ENCODE measurements around the gene AKAP9.
"Not testable (repeated sequence)": the region's sequence is repeated elsewhere in the genome, so short reads cannot be mapped to it uniquely, and the experiment has no call there.

AKAP9 gene

DNA sequence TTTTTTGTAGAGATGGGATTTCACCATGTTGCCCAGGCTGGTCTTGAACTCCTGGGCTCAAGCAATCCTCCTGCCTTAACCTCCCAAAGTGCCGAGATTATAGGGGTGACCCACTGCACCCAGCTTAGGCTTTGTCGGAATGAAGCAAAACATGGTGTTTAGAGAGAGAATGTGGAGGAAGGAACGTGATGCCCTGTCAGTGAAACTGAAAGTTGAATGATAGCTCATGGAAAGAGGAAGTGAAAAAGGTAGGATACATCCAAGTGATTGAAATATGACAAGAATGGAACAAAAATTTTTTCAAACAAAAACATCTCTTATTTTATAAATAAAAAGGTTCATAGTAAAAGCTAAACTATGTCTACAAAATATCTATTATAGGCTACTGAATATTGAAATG is 5.9 kb downstream of the AKAP9 start:
- DNase-seq (ENCODE audit: low read depth in 2 of 2): no peak

DNA sequence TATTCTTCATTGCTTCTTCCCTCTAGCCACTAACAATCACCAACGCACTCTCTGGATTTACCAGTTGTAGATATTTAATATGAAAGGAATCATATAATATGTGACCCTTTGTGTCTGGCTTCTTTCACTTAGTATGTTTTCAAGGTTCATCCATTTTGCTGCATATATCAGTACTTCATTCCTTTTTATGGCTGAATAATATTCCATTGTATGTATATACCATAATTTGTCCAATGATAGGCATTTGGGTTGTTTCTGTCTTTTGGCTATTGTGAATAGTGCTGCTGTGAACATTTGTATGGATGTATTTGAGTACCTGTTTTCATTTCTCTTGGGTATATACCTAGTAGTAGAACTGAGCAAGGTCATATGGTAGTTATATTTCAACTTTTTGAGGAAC is 7.3 kb downstream of the AKAP9 start:
- DNase-seq (ENCODE audit: low read depth in 2 of 2): no peak

DNA sequence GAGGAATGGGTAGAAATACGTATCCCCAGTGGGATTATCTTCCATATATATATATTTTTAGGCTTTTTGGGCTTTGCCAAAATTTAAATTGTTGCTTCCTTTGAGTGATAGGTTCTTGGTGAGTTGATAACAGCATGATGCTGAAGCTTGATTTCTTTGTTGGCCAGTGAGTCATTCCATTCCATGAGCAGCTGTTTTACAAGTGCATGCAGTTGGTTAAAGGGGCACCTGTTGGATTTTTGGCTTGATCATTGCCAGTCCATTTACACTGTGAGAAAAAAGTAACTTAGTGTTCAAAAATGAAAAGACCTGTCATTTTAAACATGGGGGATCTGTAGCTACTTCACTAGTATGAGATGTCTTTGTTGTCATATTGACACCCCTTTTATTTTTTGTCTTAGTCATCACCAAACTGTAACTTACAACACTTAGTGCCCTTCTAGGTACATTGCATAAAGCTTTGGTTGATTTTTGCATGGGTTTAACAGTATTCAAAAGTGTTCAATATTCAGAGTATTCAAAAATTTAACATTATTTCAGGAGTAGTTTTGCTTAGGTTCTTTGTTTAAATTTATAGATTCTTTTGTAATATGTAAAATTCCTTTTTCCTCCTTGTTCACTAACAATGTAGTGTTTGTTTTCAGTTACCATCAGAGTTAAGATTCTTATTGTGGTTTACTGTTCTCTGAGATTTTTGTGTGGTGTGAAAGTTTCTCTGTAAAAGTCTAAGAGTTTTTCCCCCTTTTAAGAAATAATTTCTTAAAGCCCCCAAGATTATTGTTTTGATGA is 8.8 kb downstream of the AKAP9 start:
- DNase-seq (ENCODE audit: low read depth in 2 of 2): no peak

DNA sequence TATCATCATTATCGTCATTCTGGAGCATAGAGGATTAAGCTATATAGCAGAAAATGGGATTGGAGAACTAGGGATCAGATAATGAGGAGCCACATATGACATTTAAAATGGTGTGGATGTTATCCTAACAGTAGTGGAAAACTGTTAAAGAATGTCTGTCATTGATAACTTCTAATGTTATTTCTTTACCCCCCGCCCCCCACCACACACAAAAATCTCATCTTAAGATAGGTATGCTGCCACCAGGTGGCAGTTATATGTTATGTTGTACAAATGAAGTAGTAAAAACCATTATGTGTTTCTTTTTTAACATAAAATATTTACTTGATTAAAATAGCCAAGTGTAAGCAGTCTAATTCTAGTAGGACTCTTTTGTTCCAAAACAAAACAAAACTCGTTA is 13.0 kb downstream of the AKAP9 start:
- DNase-seq (ENCODE audit: low read depth in 2 of 2): no peak

DNA sequence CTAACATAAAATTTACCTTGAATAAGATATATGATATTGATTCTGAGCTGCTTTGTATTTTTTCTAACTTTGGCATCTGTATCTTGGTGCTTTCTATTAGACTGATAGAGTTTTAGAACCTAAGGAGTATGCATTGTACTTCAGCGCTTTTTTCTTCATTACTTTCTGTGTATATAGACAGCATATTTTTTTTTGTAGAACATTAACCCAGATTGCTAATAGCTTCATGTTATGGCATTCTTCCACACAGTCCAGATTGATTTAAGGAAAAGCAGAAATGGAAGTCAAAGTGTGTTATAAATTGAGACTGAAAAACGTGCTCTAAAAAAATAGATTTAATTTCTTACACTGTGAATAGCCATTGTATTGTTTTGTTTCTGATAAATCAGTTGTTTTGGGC is 15.8 kb downstream of the AKAP9 start:
- not testable (repeated sequence) for DNase-seq (ENCODE audit: low read depth in 2 of 2)

DNA sequence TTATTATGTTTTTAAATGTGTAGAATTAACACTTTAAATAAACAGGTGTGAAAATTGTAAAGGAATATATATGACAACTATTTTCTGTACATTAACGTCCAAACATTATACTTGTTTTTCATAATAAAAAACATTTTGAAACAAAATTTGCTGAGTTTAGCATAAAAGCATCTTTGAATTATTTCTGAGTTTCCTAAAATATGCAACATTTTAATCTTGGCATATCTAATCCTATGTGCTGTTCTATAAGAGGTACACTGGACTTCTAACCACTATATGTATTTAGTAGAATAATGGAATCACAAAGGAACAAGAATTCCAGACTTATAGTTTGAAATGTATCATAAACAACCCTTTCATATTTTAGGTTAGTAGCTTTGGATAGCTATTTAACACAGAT is 16.6 kb downstream of the AKAP9 start:
- no peak for DNase-seq (ENCODE audit: low read depth in 2 of 2)

DNA sequence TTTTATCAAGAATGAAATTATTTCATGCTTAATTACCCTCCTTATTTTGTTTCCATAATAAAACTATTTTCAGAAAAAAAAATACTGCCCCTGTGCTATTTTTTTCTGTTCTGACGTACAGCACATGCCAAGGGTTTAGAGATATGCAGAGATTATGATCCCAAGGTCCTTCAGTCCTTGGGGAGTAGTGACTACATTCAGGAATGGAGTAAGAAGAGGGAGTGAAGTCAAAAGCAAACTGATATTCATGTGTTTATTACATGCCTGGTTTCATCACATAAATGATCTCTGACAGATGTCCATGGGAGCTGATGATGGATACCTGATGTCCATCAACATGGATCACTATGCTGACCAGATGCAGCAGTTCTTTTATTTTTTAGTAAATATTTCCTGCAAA is 17.2 kb downstream of the AKAP9 start:
- no peak for DNase-seq (ENCODE audit: low read depth in 2 of 2)

DNA sequence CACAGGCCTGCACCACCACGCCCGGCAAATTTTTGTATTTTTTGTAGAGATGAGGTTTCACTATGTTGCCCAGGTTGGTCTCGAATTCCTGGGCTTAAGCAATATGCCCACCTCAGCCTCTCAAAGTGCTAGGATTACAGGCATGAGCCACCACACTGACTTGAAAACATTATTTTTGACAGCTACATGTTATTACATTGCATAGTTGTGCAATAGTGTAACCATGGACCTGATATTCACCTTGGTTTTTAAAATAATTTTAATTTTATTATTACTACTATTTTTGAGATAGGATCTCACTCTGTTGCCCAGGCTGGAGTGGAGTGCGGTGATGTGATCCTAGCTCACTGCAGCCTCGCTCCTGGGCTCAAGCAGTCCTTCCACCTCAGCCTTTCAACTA is 18.4 kb downstream of the AKAP9 start:
- no peak for DNase-seq (ENCODE audit: low read depth in 2 of 2)

DNA sequence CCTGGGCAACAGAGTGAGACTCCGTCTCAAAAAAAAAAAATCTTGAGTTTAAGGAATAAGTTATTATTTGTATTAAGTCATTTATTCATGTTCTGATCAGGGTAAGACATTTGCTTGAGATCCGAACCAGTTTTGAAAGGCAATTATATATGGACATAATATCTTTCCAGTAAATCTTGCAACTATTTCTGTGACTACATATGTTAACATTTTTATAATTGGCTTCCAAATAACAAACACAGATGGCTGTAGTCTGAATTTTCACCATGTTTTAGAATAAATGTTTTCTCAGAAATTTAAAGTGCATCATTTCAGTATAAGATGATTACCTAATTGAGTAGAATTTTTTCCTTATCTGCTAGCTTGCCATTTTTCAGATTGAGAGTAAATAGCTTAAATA is 21.2 kb downstream of the AKAP9 start:
- no peak for DNase-seq (ENCODE audit: low read depth in 2 of 2)

DNA sequence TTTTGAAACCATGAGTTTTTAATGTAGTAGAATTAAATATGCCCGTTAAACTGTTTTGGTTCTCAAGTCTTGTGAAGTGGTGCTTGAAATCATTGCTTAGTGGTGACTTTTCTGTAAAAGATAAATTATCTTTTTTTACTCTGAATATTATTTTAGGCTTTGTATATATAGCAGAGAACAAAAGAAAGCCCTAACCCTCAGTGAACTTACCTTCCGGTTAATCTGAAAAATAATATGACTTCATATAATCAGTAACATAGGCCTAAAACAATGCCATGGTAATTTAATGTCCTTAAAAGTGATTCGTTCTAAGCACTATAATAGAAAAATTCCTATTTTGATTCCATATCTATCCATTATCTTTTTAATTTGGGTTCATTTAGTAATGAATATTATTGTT is 21.8 kb downstream of the AKAP9 start:
- DNase-seq (ENCODE audit: low read depth in 2 of 2): no peak

DNA sequence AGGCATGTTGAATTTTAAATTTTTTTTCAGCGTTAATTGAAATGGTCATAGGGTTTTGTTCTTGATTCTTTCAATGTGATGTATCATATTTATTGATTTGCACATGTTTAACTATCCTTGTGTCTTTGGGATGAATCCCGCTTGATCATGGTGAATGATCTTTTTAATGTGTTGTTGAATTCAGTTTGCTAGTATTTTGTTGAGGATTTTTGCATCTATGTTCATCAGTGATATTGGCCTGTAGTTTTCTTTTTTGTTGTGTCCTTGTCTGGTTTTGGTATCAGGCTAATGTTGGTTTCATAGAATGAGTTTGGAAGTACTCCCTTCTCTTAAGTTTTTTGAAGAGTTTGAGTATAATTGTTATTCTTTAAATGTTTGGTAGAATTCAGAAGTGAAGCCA is 26.9 kb downstream of the AKAP9 start:
- not testable (repeated sequence) for DNase-seq (ENCODE audit: low read depth in 2 of 2)

DNA sequence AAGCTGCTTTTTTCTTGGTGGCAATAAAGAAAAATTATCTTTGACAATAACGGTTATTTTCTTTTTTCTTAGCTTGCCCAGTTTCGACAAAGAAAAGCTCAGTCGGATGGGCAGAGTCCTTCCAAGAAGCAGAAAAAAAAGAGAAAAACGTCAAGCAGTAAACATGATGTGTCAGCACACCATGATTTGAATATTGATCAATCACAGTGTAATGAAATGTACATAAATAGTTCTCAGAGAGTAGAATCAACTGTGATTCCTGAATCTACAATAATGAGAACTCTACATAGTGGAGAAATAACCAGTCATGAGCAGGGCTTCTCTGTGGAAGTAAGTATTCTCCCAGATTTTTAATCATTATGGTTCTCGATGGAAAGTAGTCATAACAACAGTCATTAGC is 33.0 kb downstream of the AKAP9 start:
- no peak for DNase-seq (ENCODE audit: low read depth in 2 of 2)

DNA sequence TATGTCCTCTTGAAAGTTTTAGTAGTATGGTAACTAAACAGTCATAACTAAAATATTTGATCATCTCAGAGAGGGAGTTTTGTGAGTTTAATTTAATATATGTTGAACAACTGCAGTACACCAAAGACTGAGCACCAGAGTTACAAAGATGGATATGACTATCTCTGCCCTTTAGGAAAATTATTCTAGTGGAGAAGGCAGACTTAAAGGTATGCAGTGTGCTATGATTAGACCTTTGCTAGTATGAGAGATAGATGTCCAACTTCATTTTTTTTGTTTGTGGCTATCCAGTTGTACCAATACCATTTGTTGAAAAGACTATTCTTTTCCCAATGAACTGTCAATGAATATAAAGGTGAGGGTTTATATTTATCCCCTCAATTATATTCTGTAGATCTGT is 33.4 kb downstream of the AKAP9 start:
- no peak for DNase-seq (ENCODE audit: low read depth in 2 of 2)

DNA sequence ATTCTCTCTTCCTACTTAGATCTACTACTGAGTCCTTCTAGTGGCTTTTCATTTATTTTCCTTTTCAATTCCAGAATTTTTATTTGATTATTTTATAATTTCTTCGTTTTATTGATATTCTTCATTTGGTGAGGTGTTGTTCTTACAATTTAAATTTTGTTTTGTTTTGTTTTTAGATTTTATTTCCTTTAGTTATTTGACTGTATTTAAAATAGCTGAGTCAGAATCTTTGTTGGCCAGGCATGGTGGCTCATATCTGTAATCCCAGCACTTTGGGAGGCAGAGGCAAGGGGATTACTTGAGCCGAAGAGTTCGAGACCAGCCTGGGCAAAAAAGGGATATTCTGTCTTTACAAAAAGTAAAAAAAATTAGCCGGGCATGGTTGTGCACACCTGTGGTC is 36.1 kb downstream of the AKAP9 start:
- no peak for DNase-seq (ENCODE audit: low read depth in 2 of 2)

DNA sequence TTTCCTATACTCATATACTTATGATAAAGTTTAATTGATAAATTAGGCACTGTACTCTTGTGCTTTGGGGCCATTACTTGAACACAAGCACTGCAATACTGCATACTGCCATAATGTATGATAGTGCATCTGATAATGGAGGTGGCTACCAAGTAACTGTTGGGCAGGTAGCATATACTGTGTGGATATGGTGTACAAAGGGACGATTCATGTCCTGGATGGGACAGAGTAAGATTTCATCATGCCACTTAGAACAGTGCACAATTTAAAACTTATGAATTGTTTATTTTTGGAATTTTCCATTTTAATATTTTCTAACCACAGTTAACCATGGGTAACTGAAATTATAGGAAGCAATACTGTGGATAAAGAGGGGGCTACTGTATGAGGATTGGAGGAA is 38.9 kb downstream of the AKAP9 start:
- no peak for DNase-seq (ENCODE audit: low read depth in 2 of 2)

DNA sequence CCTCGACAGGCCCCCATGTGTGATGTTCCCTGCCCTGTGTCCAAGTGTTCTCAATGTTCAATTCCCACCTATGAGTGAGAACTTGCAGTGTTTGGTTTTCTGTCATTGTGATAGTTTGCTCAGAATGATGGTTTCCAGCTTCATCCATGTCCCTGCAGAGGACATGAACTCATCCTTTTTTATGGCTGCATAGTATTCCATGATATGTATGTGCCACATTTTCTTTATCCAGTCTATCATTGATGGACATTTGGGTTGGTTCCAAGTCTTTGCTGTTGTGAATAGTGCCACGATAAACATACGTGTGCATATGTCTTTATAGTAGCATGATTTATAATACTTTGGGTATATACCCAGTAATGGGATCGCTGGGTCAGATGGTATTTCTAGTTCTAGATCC is 41.7 kb downstream of the AKAP9 start:
- not testable (repeated sequence) for DNase-seq (ENCODE audit: low read depth in 2 of 2)

DNA sequence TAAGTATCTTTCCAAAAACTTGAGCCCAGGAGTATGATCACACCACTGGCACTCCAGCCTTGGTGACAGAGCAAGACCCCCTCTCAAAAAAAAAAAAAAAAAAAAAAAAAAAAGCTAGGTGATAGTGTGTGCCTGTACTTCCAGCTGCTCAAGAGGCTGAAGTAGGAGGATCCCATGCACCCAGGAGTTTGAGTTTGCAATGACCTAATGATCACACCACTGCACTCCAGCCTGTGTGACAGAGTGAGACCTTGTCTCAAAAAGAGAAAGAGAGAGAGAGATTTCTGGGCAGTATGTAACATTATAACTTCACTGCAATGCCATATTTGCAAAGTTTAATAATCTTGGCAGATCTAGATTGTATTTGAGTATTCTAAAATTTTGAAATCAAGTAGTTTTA is 47.6 kb downstream of the AKAP9 start:
- DNase-seq (ENCODE audit: low read depth in 2 of 2): no peak

DNA sequence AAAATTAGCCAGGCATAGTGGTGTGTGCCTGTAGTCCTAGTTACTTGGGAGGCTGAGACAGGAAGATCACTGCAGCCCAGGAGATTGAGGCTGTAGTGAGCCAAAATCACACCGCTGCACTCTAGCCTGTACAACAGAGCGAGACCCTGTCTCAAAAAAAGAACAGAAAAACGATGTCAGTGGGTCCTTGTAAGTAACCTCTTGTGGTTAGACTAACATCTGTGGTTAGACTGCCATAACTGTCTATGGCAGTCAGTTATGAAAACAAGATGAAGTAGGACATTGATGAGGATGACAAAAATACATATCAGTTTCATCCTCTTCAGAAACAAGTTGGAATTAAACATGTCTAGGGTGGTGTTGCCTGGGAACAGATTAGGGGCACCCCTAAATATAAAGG is 53.3 kb downstream of the AKAP9 start:
- DNase-seq (ENCODE audit: low read depth in 2 of 2): no peak

DNA sequence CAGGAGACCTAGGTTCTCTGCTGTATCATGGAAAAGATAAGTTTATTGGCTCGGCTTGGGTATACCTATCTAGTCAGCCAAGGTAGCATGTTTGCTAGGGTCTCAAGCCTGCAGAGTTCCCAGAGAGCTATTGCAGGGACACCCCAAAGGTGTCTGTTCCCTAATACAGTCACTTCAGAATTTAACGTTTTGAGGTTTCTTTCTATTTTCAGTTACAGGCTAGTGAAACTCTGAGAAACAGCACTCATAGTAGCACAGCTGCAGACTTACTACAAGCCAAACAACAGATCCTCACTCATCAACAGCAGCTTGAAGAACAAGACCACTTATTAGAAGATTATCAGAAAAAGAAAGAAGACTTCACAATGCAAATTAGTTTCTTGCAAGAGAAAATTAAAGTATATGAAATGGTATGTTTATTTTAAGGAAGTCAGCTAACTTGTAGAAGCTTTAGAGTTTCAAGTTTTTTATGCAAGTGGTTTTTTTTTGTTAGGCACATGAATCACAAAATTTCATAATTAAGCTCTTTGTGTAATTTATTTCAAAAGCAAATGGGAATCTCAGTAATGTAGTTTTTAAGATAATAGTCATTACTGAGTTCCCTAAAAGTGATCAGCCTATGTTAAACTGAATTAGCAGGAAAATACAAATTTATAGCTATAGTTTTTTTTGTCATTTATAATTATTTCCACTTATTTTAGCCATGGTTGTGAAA is 54.9 kb downstream of the AKAP9 start:
- DNase-seq (ENCODE audit: low read depth in 2 of 2): no peak

DNA sequence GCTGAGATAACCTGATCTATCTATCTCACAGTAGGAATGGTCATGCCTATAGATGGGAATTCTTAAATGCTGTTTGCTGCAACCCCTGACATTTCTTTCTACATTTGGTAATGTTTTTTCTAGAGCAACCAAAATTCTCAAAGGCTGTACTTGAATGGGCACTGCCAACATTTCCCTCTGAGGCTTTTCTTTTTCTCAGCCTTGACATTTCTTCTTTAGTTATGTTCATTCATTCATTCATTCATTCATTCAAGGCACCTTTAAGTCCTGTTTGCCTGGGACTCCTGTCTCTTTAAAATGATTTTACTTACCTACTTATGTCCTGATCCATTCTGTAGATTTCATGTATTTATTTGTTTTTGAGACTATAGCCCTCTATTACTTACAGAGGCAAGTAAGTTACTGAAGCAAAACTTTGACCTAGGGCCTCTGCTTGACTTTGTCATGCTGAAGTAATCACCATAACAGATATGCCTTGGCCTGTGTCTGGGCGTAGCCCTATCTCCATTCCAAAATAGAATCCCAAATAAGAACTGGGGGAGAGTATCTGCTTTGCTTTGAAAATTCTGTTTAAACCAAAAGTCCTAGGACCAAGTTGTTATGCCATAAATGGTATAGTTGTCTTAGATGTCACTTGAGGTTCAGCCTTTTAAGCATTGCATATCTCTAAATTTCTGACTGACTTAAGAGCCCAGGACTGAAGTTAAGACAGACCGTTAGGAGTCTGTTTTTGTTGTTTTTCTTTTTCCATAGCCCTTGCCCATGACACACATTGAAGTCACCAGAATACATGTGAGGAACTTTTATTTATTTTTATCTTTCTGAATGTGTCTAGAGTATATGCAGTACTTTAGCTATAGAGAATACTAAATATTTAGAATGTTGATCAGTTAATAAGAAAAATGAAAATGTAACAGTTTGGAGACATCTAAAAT is 59.2 kb downstream of the AKAP9 start:
- no peak for DNase-seq (ENCODE audit: low read depth in 2 of 2)

DNA sequence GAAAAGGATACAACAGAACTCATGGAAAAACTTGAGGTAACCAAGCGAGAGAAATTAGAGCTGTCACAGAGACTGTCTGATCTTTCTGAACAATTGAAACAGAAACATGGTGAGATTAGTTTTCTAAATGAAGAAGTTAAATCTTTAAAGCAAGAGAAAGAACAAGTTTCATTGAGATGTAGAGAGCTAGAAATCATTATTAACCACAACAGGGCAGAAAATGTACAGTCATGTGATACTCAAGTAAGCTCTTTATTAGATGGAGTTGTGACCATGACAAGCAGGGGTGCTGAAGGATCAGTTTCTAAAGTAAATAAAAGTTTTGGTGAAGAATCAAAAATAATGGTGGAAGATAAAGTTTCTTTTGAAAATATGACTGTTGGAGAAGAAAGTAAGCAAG is 62.1 kb downstream of the AKAP9 start:
- DNase-seq (ENCODE audit: low read depth in 2 of 2): no peak

DNA sequence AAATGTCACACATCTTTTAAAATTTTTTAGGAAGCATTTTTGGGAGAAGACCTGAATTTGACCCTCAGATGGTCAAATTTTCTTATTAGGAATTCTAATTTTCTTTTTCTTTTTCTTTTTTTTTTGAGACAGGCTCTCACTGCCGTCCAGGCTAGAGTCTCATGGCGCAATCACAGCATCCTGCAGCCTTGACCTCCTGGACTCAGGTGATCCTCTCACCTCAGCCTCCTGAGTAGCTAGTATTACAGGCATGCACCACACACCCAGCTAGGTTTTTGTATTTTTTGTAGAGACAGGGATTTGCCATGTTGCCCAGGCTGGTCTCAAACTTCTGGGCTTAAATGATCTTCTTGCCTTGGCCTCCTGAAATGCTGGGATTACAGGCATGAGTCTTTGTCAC is 65.4 kb downstream of the AKAP9 start:
- DNase-seq (ENCODE audit: low read depth in 2 of 2): no peak

DNA sequence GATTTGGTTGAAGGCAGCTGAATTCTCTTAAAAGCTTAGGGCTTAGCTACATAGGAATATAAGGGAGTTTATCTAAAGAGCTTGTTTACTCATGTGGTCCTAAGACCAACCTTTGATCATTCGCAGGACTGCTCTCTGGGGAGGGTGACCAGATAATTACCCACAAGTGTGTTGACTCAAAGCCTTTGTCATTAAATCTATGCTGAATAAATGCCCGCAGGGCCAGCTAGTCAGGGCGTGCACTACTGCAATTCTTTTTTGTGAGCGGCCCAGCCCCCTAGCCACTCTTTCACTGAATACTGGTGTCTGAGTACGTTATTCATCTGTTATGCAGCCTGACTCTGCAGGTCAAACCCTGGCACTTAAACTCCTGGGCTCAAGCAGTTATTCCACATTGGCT is 69.6 kb downstream of the AKAP9 start:
- no peak for DNase-seq (ENCODE audit: low read depth in 2 of 2)
